GM19324 (cell line): ENCODE results near the gene ESYT2.

Experiments
- ATAC-seq: cut with Tn5 transposase; IDR thresholded peaks from one replicate; pipeline ENCODE4 v1.9.1; 2021; ENCODE audit warnings: mild to moderate bottlenecking, moderate library complexity; ENCODE audit not compliant: unreplicated experiment, low FRiP score

Gene ESYT2

GRCh38 chr7:158750702-158751101, 78.6 kb downstream of the ESYT2 start:
- ATAC-seq, result no peak

GRCh38 chr7:158749396-158749795, 79.9 kb downstream of the ESYT2 start:
- ATAC-seq, result no peak

- ATAC-seq, result no peak
Observed at GRCh38 chr7:158748335-158748734, 81.0 kb downstream of the ESYT2 start.

- ATAC-seq, result no peak
Observed at GRCh38 chr7:158747408-158747807, 81.9 kb downstream of the ESYT2 start.

- no peak for ATAC-seq
Observed at GRCh38 chr7:158746957-158747356, 82.4 kb downstream of the ESYT2 start.

- no peak for ATAC-seq
Observed at GRCh38 chr7:158745057-158745715, 84.1 kb downstream of the ESYT2 start.

- no peak for ATAC-seq
Observed at GRCh38 chr7:158744070-158744469, 85.2 kb downstream of the ESYT2 start.

- no peak for ATAC-seq
Observed at GRCh38 chr7:158743219-158743618, 86.1 kb downstream of the ESYT2 start.

GRCh38 chr7:158742065-158742821, 87.1 kb downstream of the ESYT2 start:
- no peak for ATAC-seq

- no peak for ATAC-seq
Observed at GRCh38 chr7:158741294-158741666, 88.0 kb downstream of the ESYT2 start.

GRCh38 chr7:158740657-158741293, 88.5 kb downstream of the ESYT2 start:
- no peak for ATAC-seq

GRCh38 chr7:158740013-158740656, 89.2 kb downstream of the ESYT2 start:
- no peak for ATAC-seq

GRCh38 chr7:158738841-158739240, 90.5 kb downstream of the ESYT2 start:
- ATAC-seq, result no peak

GRCh38 chr7:158737064-158737695, 92.1 kb downstream of the ESYT2 start:
- ATAC-seq, result no peak

GRCh38 chr7:158735935-158736334, 93.4 kb downstream of the ESYT2 start:
- ATAC-seq, result no peak

GRCh38 chr7:158734861-158735260, 94.4 kb downstream of the ESYT2 start:
- ATAC-seq, result no peak

- ATAC-seq, result no peak
Observed at GRCh38 chr7:158733775-158734494, 95.4 kb downstream of the ESYT2 start.

- ATAC-seq, result no peak
Observed at GRCh38 chr7:158733220-158733519, 96.1 kb downstream of the ESYT2 start.

- no peak for ATAC-seq
Observed at GRCh38 chr7:158732494-158733219, 96.7 kb downstream of the ESYT2 start.

- no peak for ATAC-seq
Observed at GRCh38 chr7:158731761-158732160, 97.5 kb downstream of the ESYT2 start.
